GM18507 (cell line): ENCODE measurements around the gene TRIM2.
"Not testable (repeated sequence)": the region's sequence is repeated elsewhere in the genome, so short reads cannot be mapped to it uniquely, and the experiment has no call there.

ENCODE experiments used
- DNase-seq: peaks from one replicate; pipeline ENCODE4 v3.0.0; 2011; ENCODE audit warnings: low read depth; ENCODE audit not compliant: insufficient read length; ENCODE audit errors: extremely low spot score
- FAIRE-seq: peaks from 2 replicates; lab custom pipeline; 2011; peaks lifted over from hg19 to GRCh38; lab: Jason Lieb, UNC

Gene TRIM2

GRCh38 chr4:153204247-153204671, at the start of gene TRIM2:
TRIM2 (plus strand) TSS chr4:153204443; CDS start chr4:153204531, 88 bp downstream.
- FAIRE-seq: no peak
- DNase-seq: no peak

DNA sequence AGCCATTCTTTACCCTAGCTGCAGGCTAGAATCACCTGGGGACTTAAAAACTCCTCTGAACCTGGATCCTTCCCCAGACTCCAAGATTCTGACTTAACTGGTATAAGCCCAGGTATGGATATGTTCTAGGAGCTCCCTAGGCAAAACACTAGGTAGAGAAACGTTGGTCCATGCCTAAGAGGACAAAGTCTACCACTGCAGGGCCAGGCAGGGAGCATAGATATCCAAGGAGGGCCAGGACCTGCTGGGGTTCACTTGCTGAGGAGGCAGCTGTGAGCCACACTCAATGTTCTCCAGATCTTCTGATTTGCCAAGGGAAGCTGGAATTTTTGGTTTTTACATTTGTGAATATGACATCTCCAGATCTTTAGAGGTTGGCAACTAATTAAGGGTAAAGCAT, 48.6 kb upstream of the TRIM2 start:
- no peak for FAIRE-seq
- DNase-seq: no peak

- no peak for FAIRE-seq
- DNase-seq: no peak
These were observed 48.0 kb upstream of the TRIM2 start for GRCh38 chr4:153156263-153156662.

GRCh38 chr4:153156721-153157120, 47.5 kb upstream of the TRIM2 start:
- no peak for DNase-seq
- no peak for FAIRE-seq

DNA sequence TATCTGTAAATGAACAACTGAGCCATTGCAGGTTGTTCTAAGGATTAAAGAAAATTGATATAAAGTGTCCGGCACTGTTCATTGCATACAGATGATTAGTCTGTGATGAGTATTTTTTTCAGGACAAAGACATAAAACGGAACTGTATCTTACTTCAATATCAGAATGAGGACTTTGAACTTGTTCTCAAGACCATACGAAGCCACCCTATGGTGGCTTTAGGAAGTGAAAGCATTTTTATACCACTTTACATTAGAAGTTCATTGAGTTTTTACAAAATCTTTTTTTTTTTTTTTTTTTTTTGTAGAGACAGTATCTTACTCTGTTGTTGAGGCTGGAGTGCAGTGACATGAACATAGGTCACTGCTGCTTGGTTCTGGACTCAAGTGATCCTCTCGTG, 45.2 kb upstream of the TRIM2 start:
- DNase-seq: no peak

GRCh38 chr4:153159728-153160221, 44.5 kb upstream of the TRIM2 start:
- FAIRE-seq: no peak
- DNase-seq: no peak

More for the DNA sequence above, 45.2 kb upstream of the TRIM2 start:
- FAIRE-seq: no peak

DNA sequence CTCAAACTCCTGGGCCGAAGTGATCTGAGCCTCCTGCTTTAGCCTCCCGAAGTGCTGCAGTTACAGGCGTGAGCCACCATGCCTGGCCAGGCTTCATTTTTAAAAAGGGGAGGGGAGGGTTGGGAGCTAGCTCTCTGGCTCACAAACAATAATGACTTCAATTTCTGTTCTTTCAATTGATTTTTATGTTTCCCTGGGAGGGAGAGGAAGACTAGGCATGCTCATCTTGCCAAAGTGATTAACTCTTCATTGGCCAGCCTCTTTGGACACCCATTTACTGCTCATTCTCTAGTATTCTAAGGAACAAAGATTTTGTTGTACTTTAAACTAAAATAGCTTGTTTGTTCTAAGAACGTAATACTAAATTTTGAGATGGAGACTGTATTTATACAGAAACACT, 43.4 kb upstream of the TRIM2 start:
- DNase-seq: no peak
- no peak for FAIRE-seq

- DNase-seq: no peak
- no peak for FAIRE-seq
These were observed 42.8 kb upstream of the TRIM2 start for GRCh38 chr4:153161226-153161963.

DNA sequence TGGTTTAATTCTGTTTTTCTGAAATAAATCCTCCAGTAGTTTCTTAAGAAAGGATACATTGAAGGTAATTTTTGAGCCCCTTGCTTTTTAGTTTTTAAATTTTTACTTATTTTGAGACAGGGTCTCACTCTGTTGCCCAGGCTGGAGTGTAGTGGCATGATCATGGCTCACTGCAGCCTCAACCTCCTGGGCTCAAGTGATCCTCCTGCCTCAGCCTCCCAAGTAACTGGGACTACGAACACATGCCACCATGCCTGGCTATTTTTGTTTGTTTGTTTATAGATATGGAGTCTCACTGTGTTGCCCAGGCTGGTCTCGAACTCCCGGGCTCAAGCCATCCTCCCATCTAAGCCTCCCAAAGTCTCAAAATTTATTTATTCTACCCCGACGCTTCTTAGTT, 39.0 kb upstream of the TRIM2 start:
- not testable (repeated sequence) for FAIRE-seq, DNase-seq

GRCh38 chr4:153166716-153167501, 37.3 kb upstream of the TRIM2 start:
- DNase-seq (no peak), FAIRE-seq (no peak)

GRCh38 chr4:153169776-153170175, 34.5 kb upstream of the TRIM2 start:
- FAIRE-seq: no peak
- no peak for DNase-seq

DNA sequence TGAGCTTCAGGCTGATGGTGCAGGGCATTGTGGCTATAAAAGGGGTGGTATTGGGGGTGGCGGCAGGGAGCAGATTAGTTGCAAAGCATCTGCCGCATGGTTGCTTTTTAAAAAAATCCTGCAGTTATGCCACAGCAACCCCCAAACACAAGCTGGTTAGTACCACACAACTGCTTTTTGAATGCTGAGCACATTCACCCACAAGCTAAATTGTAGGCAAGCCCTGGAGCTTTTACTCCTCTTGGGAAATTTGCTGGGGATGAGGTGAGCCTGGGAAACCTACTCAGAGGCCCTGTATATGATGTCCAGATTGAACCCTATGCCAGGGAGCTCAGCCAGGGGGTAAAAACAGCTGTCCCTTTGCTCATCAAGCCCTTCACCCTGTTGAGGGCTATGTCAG, 33.8 kb upstream of the TRIM2 start:
- no peak for DNase-seq
- FAIRE-seq: no peak

- DNase-seq (no peak), FAIRE-seq (no peak)
These were observed 29.2 kb upstream of the TRIM2 start for GRCh38 chr4:153174821-153175567.

DNA sequence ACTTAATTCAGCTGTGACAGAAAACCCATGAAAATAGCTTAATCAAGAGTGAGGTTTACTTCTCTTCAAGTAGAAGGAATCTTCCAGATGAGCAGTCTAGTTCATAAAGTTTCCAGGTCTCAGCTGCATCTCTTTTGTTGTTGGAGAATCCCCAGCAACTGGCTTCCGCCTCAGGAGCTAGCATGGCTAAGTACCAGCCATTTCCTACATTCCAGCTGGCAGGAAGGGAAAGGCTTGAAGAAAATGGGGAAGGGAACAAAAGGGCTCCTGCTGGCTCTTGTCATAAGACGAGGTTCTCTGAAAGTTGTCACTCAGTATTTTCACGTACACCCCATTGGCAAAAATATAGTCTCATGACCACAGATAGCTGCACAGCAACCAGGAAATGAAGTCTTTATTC, 27.3 kb upstream of the TRIM2 start:
- FAIRE-seq (no peak), DNase-seq (no peak)

GRCh38 chr4:153177841-153178240, 26.4 kb upstream of the TRIM2 start:
- no peak for FAIRE-seq
- no peak for DNase-seq

GRCh38 chr4:153179100-153179499, 25.1 kb upstream of the TRIM2 start:
- FAIRE-seq (no peak), DNase-seq (no peak)

GRCh38 chr4:153181293-153181692, 22.9 kb upstream of the TRIM2 start:
- FAIRE-seq (no peak), DNase-seq (no peak)

DNA sequence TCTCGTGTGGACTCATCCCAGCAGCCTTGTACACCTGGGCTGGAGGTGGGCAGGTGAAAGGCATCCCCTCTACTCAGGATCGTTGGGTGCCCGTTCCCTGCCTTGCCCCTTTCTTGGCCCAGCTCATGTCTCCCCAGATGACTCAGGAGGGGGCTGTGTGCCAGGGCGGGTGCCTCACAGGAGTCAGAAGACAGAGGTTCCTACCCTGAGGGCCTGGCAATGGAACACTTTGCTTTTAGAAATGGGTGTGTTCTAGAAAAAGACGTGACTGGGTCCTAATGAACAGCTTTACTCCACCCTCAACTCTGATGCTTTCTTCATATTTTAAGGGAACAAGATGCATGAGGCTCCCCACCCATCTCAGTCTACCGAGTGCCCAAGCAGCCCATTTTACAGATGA, 22.5 kb upstream of the TRIM2 start:
- DNase-seq (no peak), FAIRE-seq (no peak)

DNA sequence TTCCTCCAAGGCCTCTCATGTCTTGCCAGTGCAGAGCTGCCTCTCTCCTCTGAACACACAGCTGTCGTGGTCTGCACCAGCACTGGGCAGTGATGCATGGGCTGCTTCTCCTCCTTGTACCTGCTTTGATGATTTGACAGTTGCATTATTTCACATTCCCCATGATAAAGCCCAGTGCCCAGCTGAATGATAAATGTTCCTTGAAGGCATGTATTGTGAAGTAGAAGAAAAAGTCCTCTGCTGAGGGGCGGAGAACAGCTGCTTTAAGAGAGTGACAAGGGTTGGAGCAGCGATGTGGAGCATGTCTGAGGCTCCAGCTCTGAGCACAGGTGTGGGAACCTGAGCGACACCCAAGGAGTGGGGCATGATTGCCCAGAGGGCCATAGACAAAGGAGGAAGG, 21.1 kb upstream of the TRIM2 start:
- DNase-seq (no peak), FAIRE-seq (no peak)

- no peak for FAIRE-seq
- DNase-seq: no peak
These were observed 18.9 kb upstream of the TRIM2 start for GRCh38 chr4:153185331-153185852.
